ENCODE results near the gene SLC25A36. TPM values are rescaled to one million over a fixed set of nuclear protein-coding genes. Genes with fewer than 3 reads are reported as not detected.

The SLC25A36 gene
- total RNA-seq, 1 donor from 2014 or later, result 63.1 TPM

- no peak for TF ChIP-seq CTCF (IDR thresholded peaks at IDR 0.05)
- no peaks in the 10 kb centered on the region for H3K36me3 Mint-ChIP-seq (ENCODE audit: unreplicated experiment)
- H3K4me1 Mint-ChIP-seq (ENCODE audit: unreplicated experiment), result peaks cover 4% of the 10 kb centered on the region
- DNase-seq (ENCODE audit: extremely low spot score, unreplicated experiment), result no peak
- H3K9me3 Mint-ChIP-seq (ENCODE audit: unreplicated experiment), result no peaks in the 10 kb centered on the region
- H3K27ac Mint-ChIP-seq (ENCODE audit: unreplicated experiment), result no peak overlapping the region
- peaks cover 36% of the 10 kb centered on the region for H3K27me3 Mint-ChIP-seq (ENCODE audit: unreplicated experiment)
- H3K4me3 Mint-ChIP-seq (ENCODE audit: unreplicated experiment), result no peak overlapping the region
Measured at GRCh38 chr3:140902791-140903190, 38.8 kb upstream of the SLC25A36 start.

- TF ChIP-seq CTCF (IDR thresholded peaks at IDR 0.05), result no peak
- Mint-ChIP-seq H3K4me3 (ENCODE audit: unreplicated experiment) (no peak overlapping the region), H3K27ac (ENCODE audit: unreplicated experiment) (no peak overlapping the region), H3K4me1 (ENCODE audit: unreplicated experiment) (peaks cover 4% of the 10 kb centered on the region), H3K27me3 (ENCODE audit: unreplicated experiment) (peaks cover 39% of the 10 kb centered on the region), H3K9me3 (ENCODE audit: unreplicated experiment) (no peaks in the 10 kb centered on the region), H3K36me3 (ENCODE audit: unreplicated experiment) (no peaks in the 10 kb centered on the region)
- DNase-seq (ENCODE audit: extremely low spot score, unreplicated experiment), result no peak
Measured at GRCh38 chr3:140903196-140903595, 38.4 kb upstream of the SLC25A36 start.

GRCh38 chr3:140904521-140904920 lies 37.1 kb upstream of the SLC25A36 start:
- Mint-ChIP-seq H3K4me1 (ENCODE audit: unreplicated experiment) (no peaks in the 10 kb centered on the region), H3K4me3 (ENCODE audit: unreplicated experiment) (no peak overlapping the region), H3K9me3 (ENCODE audit: unreplicated experiment) (no peaks in the 10 kb centered on the region), H3K36me3 (ENCODE audit: unreplicated experiment) (no peaks in the 10 kb centered on the region), H3K27ac (ENCODE audit: unreplicated experiment) (no peak overlapping the region), H3K27me3 (ENCODE audit: unreplicated experiment) (peaks cover 39% of the 10 kb centered on the region)
- no peak for TF ChIP-seq CTCF (IDR thresholded peaks at IDR 0.05)
- no peak for DNase-seq (ENCODE audit: extremely low spot score, unreplicated experiment)

DNA sequence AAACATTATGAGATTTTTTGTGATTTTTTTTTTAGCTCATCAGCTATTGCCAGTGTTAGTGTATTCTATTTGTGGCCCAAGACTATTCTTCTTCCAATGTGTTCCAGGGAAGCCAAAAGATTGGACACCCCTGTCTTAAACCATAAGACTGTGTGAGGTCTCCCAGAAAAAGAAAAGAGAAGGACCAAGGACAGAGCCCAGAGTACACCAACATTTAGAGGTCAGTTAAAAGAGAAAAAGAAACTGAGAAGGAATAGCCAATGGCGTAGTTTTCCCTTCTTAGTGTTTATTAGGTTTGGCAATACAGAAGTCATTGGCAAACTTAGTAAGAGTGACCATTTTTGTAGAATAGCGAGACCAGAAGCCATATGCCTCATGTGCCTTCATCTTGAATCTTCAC lies 36.1 kb upstream of the SLC25A36 start:
- Mint-ChIP-seq H3K9me3 (ENCODE audit: unreplicated experiment) (no peaks in the 10 kb centered on the region), H3K27ac (ENCODE audit: unreplicated experiment) (no peak overlapping the region), H3K4me1 (ENCODE audit: unreplicated experiment) (no peaks in the 10 kb centered on the region), H3K36me3 (ENCODE audit: unreplicated experiment) (no peaks in the 10 kb centered on the region), H3K27me3 (ENCODE audit: unreplicated experiment) (peaks cover 44% of the 10 kb centered on the region), H3K4me3 (ENCODE audit: unreplicated experiment) (no peak overlapping the region)
- no peak for DNase-seq (ENCODE audit: extremely low spot score, unreplicated experiment)
- no peak for TF ChIP-seq CTCF (IDR thresholded peaks at IDR 0.05)

DNA sequence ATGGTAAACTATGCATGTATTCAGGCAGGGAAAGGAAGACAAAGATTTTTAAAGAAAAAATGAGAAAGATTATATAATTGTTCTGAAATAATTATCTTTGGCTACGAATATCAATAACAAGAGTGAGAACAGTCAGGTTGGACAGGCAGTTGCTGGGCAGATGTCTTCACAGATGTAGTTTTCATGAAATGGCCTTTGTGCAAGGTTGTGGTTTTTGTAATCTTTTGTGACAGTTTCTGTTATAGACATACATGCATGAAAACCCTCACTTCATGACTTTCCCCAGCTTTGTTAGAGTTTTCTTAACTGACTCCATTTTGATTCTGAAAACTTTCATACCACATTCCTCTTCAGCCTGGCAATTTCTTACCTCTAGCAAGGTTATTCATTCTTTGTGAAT lies 34.9 kb upstream of the SLC25A36 start:
- no peak for DNase-seq (ENCODE audit: extremely low spot score, unreplicated experiment)
- no peak overlapping the region for H3K4me3 Mint-ChIP-seq (ENCODE audit: unreplicated experiment)
- H3K9me3 Mint-ChIP-seq (ENCODE audit: unreplicated experiment), result no peaks in the 10 kb centered on the region
- no peak for TF ChIP-seq CTCF (IDR thresholded peaks at IDR 0.05)
- H3K27me3 Mint-ChIP-seq (ENCODE audit: unreplicated experiment), result peaks cover 54% of the 10 kb centered on the region
- H3K4me1 Mint-ChIP-seq (ENCODE audit: unreplicated experiment), result no peaks in the 10 kb centered on the region
- no peak overlapping the region for H3K27ac Mint-ChIP-seq (ENCODE audit: unreplicated experiment)
- no peaks in the 10 kb centered on the region for H3K36me3 Mint-ChIP-seq (ENCODE audit: unreplicated experiment)
